ENCODE measurements around the gene TIMM10. TPM values are rescaled to one million over a fixed set of nuclear protein-coding genes. Genes with fewer than 3 reads are reported as not detected.

Gene TIMM10
- total RNA-seq, 2 experiments from 2014 or later = 75.2 to 84.2 TPM

DNA sequence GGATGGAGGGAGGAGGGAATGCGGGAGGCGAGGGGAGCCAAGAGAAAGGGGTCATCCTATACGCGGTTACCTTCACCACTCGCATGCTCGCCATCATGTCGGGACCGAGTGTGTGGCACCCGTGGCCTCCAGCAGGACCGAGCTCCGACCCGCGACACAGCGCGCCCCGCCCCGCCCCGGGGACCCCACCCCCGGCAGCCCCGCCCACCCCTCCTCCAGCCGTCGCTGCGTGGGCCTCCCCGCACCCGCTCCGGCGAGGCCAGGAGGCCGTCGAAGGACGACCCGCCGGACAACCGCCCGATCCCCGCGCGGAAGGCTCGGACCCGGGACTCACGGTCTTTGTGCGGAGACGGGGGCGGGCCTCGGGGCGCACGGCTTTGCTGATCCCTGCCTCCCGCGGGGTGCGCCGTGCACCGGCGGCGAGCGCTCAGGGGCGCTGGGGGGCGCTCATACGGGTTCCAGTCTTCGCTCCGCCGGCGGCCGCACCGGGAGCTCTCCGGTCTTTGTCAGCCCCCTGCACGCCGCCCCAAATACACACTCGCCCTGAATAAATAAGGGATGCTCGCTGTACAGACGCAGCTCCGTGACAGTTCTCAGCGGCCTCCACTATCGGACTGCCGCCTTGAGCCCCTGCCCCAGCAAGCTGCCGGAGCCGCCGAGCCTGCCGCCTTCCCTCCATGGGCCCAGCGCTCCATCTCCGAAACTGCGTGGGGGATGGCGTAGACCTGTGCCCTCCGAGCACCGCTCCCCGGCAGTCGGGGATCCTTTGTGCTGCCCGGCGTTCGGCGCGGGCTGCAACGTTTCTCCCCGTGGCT, 37.2 kb upstream of the TIMM10 start, which contains the start of gene UBE2L6:
Gene UBE2L6, minus strand, starts transcription at position 158 of the 815 bp plus-strand sequence. Its CDS starts 61 bp downstream, at position 97.
- Mint-ChIP-seq H3K36me3 (ENCODE audit: low read depth) (peaks cover 24% of the 10 kb centered on the region), H3K27ac (peak within 1 kb of the TSS; percentile 98), H3K9me3 (no peaks in the 10 kb centered on the region), H3K4me1 (ENCODE audit: low read depth) (peaks cover 35% of the 10 kb centered on the region), H3K27me3 (no peaks in the 10 kb centered on the region), H3K4me3 (peak within 1 kb of the TSS; percentile 89)
- TF ChIP-seq, protein P1, sequence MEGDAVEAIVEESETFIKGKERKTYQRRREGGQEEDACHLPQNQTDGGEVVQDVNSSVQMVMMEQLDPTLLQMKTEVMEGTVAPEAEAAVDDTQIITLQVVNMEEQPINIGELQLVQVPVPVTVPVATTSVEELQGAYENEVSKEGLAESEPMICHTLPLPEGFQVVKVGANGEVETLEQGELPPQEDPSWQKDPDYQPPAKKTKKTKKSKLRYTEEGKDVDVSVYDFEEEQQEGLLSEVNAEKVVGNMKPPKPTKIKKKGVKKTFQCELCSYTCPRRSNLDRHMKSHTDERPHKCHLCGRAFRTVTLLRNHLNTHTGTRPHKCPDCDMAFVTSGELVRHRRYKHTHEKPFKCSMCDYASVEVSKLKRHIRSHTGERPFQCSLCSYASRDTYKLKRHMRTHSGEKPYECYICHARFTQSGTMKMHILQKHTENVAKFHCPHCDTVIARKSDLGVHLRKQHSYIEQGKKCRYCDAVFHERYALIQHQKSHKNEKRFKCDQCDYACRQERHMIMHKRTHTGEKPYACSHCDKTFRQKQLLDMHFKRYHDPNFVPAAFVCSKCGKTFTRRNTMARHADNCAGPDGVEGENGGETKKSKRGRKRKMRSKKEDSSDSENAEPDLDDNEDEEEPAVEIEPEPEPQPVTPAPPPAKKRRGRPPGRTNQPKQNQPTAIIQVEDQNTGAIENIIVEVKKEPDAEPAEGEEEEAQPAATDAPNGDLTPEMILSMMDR (IDR thresholded peaks at IDR 0.05) = no peak
- peak; percentile 82 for ATAC-seq
- POLR2A ChIA-PET = interaction anchor here (0.8 to 3.1 kb wide), 19 partner anchors 10 to 174 kb away, joined by 3 to 33 read pairs (median 4); partner anchors contain the start of genes MED19 and SELENOH
- intact Hi-C loops (cut with micrococcal nuclease) = loop anchor here (1.0 kb wide), 1 partner anchor 74 kb away; no protein-coding TSS in a partner anchor
- CTCF ChIA-PET = interaction anchor here (0.6 to 9.6 kb wide), 26 partner anchors 12 to 234 kb away, joined by 3 to 346 read pairs (median 5); partner anchors contain the start of gene SELENOH
- peak; percentile 74 for DNase-seq

DNA sequence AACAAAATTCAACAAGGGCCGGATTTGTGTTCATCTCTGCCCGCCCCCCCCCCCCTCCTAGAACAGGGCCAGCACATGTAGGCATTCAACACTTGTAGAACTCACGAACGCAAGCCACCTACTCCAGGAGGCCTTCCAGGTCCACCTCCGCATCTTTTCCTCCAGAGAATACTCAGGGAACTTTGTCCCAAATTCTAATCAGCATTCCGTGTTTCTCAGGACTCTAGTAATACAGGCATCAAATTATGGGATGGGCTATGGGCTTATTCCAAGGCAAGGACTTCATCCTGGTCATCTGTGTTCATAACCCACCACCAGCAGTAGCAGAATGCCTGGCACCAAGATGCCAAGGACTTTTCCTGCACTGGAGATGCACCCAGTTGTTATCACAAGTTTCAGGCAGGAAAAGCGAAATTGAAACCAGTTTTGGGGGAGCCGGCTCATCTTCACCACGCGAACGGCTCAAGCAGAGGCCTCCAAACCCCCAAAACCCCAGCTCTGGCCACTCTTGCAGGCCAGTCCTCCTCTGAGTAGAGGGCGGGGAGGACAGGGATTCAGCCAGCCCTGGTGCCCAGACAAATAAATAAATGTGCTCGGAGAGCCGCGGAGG, 36.5 kb upstream of the TIMM10 start:
- CTCF ChIA-PET = interaction anchor here (0.9 to 9.6 kb wide), 19 partner anchors 14 to 233 kb away, joined by 3 to 346 read pairs (median 6); partner anchors contain the start of gene SELENOH

DNA sequence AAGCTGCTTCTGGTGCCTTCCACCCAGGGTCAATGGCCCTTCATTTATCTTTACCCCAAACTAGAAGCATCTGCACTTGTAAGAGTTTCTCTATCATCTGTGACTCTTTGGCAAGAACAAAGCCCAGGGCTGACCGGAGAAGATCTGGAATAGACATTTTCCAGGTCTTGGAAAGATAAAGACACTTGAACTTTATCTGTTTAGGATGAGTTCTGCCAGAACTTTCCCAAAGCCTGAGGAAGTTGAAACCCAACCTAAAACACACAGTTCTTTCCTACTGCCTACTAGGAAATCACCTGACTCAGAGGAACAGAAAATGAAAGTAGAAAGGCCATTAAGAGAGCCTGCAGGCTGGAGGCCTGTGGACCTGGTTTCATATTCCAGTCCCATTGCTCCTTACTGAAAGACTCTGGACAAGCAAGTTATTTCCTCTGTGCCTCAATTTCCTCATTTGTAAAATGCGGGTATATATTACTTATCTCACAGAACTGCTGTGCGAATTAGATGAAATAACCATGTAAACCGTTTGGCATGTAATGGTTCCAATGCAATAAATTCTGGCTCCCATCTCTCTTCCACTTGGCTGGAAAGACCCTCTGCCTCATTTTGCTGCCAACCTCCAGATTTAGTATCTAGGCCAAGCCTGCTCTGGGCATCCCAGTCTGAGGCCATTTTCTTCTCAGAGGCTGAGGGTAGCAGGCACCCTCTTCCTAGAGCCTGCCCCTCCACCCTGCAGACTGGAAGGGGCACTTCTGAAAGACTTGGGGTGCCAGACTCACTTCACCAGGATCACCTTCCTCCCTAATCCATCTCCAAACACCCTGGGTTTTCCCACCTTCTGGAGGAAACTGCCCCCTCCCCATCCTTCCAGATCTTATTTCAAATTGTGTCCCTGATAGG, 35.7 kb upstream of the TIMM10 start:
- DNase-seq (peak; percentile 44), ATAC-seq (peak; percentile 47)
- TF ChIP-seq, protein P1 (IDR thresholded peaks at IDR 0.05) = no peak
- Mint-ChIP-seq H3K9me3 (no peaks in the 10 kb centered on the region), H3K4me3 (peak overlapping the region; percentile 89), H3K36me3 (ENCODE audit: low read depth) (peaks cover 25% of the 10 kb centered on the region), H3K27ac (peak overlapping the region; percentile 98), H3K27me3 (no peaks in the 10 kb centered on the region), H3K4me1 (ENCODE audit: low read depth) (peaks cover 39% of the 10 kb centered on the region)
- CTCF ChIA-PET = interaction anchor here (0.7 to 9.6 kb wide), 5 partner anchors 40 to 78 kb away, joined by 3 to 346 read pairs (median 7); no protein-coding TSS in a partner anchor
- intact Hi-C loops (cut with micrococcal nuclease) = no loop called here
- POLR2A ChIA-PET = interaction anchor here (0.8 to 3.1 kb wide), 8 partner anchors 9 to 140 kb away, joined by 3 to 33 read pairs (median 4); partner anchors contain the start of gene CLP1

More for the DNA sequence above, 36.5 kb upstream of the TIMM10 start:
- H3K27ac Mint-ChIP-seq = peak overlapping the region; percentile 98
- peaks cover 39% of the 10 kb centered on the region for H3K4me1 Mint-ChIP-seq (ENCODE audit: low read depth)
- ATAC-seq (peak; percentile 1), DNase-seq (peak; percentile 49)
- H3K4me3 Mint-ChIP-seq = peak overlapping the region; percentile 89
- H3K36me3 Mint-ChIP-seq (ENCODE audit: low read depth) = peaks cover 25% of the 10 kb centered on the region
- H3K9me3 Mint-ChIP-seq = no peaks in the 10 kb centered on the region
- TF ChIP-seq, protein P1 (IDR thresholded peaks at IDR 0.05) = no peak
- POLR2A ChIA-PET = interaction anchor here (0.8 to 3.1 kb wide), 13 partner anchors 9 to 174 kb away, joined by 3 to 33 read pairs (median 5); partner anchors contain the start of genes MED19 and SELENOH
- H3K27me3 Mint-ChIP-seq = no peaks in the 10 kb centered on the region
- intact Hi-C loops (cut with micrococcal nuclease) = no loop called here

DNA sequence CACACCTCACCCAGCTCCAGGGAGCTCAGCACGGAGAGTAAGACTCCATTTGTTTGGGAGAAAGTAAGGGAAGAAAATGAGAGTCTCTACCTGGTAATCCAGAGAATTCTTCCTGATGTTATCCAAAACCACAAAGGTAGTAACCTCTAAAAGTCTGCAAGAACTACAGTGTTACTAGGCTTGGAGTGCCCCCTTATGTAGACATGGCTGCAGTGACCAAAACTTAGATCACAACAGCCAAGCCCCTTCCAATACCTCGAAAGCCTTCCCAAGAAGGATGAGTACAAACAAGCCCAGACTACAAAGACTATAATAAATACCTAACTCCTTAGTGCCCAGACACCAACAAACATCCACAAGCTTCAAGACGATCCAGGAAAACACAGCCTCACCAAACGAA, 32.0 kb upstream of the TIMM10 start:
- intact Hi-C loops (cut with micrococcal nuclease) = no loop called here
- Mint-ChIP-seq H3K4me3 (no peak overlapping the region), H3K27me3 (no peaks in the 10 kb centered on the region), H3K4me1 (ENCODE audit: low read depth) (peaks cover 36% of the 10 kb centered on the region), H3K27ac (peak overlapping the region; percentile 65), H3K9me3 (no peaks in the 10 kb centered on the region), H3K36me3 (ENCODE audit: low read depth) (peaks cover 33% of the 10 kb centered on the region)
- ChIA-PET CTCF (interaction anchor here (0.9 to 2.5 kb wide), 5 partner anchors 8 to 105 kb away, joined by 3 to 7 read pairs (median 4); no protein-coding TSS in a partner anchor), POLR2A (interaction anchor here (0.6 kb wide), 1 partner anchor 131 kb away, joined by 3 read pairs; no protein-coding TSS in a partner anchor)
- TF ChIP-seq, protein P1 (IDR thresholded peaks at IDR 0.05) = no peak
- DNase-seq (no peak), ATAC-seq (no peak)
